ENCODE measurements around the gene AKAP6. TPM values are rescaled to one million over a fixed set of nuclear protein-coding genes. Genes with fewer than 3 reads are reported as not detected.

The AKAP6 gene
- total RNA-seq, 1 donor from 2014 or later: 0.53 TPM

GRCh38 chr14:32841698-32842097 lies 512.6 kb downstream of the AKAP6 start:
- H3K9me3 Mint-ChIP-seq: no peaks in the 10 kb centered on the region
- POLR2A ChIA-PET: no interaction called here
- intact Hi-C loops (cut with micrococcal nuclease): no loop called here
- H3K27me3 Mint-ChIP-seq: no peaks in the 10 kb centered on the region
- H3K4me3 Mint-ChIP-seq: no peak overlapping the region
- CTCF ChIA-PET: no interaction called here
- no peaks in the 10 kb centered on the region for H3K36me3 Mint-ChIP-seq (ENCODE audit: low read depth)
- TF ChIP-seq, protein P1, sequence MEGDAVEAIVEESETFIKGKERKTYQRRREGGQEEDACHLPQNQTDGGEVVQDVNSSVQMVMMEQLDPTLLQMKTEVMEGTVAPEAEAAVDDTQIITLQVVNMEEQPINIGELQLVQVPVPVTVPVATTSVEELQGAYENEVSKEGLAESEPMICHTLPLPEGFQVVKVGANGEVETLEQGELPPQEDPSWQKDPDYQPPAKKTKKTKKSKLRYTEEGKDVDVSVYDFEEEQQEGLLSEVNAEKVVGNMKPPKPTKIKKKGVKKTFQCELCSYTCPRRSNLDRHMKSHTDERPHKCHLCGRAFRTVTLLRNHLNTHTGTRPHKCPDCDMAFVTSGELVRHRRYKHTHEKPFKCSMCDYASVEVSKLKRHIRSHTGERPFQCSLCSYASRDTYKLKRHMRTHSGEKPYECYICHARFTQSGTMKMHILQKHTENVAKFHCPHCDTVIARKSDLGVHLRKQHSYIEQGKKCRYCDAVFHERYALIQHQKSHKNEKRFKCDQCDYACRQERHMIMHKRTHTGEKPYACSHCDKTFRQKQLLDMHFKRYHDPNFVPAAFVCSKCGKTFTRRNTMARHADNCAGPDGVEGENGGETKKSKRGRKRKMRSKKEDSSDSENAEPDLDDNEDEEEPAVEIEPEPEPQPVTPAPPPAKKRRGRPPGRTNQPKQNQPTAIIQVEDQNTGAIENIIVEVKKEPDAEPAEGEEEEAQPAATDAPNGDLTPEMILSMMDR (IDR thresholded peaks at IDR 0.05): no peak
- DNase-seq (no peak), ATAC-seq (ENCODE audit: low read depth) (no peak)
- H3K27ac Mint-ChIP-seq: no peak overlapping the region
- H3K4me1 Mint-ChIP-seq: no peaks in the 10 kb centered on the region

GRCh38 chr14:32846821-32847365 lies 517.8 kb downstream of the AKAP6 start:
- no peaks in the 10 kb centered on the region for H3K27me3 Mint-ChIP-seq
- H3K9me3 Mint-ChIP-seq: peaks cover 3% of the 10 kb centered on the region
- TF ChIP-seq, protein P1 (IDR thresholded peaks at IDR 0.05): no peak
- DNase-seq: no peak
- no peak overlapping the region for H3K4me3 Mint-ChIP-seq
- no peaks in the 10 kb centered on the region for H3K4me1 Mint-ChIP-seq
- H3K27ac Mint-ChIP-seq: no peak overlapping the region
- CTCF ChIA-PET: no interaction called here
- POLR2A ChIA-PET: no interaction called here
- no peaks in the 10 kb centered on the region for H3K36me3 Mint-ChIP-seq (ENCODE audit: low read depth)
- intact Hi-C loops (cut with micrococcal nuclease): no loop called here
- no peak for ATAC-seq (ENCODE audit: low read depth)

GRCh38 chr14:32847867-32848266 lies 518.8 kb downstream of the AKAP6 start:
- no peaks in the 10 kb centered on the region for H3K36me3 Mint-ChIP-seq (ENCODE audit: low read depth)
- no peak overlapping the region for H3K4me3 Mint-ChIP-seq
- H3K4me1 Mint-ChIP-seq: no peaks in the 10 kb centered on the region
- TF ChIP-seq, protein P1 (IDR thresholded peaks at IDR 0.05): no peak
- ChIA-PET CTCF (no interaction called here), POLR2A (no interaction called here)
- no peak for ATAC-seq (ENCODE audit: low read depth)
- H3K27me3 Mint-ChIP-seq: no peaks in the 10 kb centered on the region
- intact Hi-C loops (cut with micrococcal nuclease): no loop called here
- no peak for DNase-seq
- H3K9me3 Mint-ChIP-seq: peaks cover 3% of the 10 kb centered on the region
- H3K27ac Mint-ChIP-seq: no peak overlapping the region

DNA sequence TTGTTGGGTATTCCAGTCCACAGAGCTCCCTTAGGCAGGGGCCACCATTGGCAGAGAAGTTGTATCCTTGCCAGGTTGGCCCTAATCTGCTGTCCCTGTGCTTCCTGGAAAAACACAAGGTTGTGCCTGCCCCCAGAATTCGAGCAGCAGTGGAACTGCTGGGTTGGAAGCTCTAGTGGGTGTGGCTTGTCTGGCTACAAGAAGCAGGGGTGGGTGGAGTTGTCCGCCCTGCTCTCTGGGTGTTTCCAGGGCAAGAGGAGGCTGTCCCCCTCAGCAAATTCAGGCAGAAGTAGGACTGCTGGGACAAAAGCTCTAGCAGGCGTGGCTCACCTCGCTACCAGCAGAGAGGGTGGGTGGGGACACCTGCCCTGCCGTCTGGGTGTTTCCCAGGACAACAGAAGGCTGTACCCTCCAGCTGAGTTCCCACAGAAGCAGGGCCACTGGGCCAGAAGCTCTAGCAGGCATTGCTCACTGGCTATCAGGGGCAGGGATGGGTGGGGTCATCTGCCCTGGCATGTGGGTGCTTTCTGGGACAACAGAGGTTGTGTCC lies 536.8 kb downstream of the AKAP6 start:
- CTCF ChIA-PET: no interaction called here
- H3K4me1 Mint-ChIP-seq: no peaks in the 10 kb centered on the region
- no peaks in the 10 kb centered on the region for H3K27me3 Mint-ChIP-seq
- no peak overlapping the region for H3K27ac Mint-ChIP-seq
- H3K36me3 Mint-ChIP-seq (ENCODE audit: low read depth): no peaks in the 10 kb centered on the region
- POLR2A ChIA-PET: no interaction called here
- H3K4me3 Mint-ChIP-seq: no peak overlapping the region
- intact Hi-C loops (cut with micrococcal nuclease): no loop called here
- DNase-seq (no peak), ATAC-seq (ENCODE audit: low read depth) (no peak)
- TF ChIP-seq, protein P1 (IDR thresholded peaks at IDR 0.05): no peak
- peaks cover 8% of the 10 kb centered on the region for H3K9me3 Mint-ChIP-seq

DNA sequence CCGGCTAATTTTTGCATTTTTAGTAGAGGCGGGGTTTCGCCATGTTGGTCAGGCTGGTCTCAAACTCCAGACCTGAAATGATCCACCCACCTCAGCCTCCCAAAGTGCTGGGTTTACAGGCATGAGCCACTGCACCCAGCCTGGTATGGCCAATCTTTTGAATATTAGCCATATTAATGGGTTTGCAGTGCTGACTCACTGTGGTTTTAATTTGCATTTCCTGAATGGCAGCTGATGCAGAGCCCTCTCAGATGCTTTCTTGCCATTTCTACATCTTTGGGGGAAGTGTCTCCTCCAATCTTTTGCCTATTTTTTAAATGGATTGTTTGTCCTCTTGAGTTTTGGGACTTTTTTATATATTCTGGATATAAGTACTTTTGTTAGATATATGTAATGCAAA lies 554.1 kb downstream of the AKAP6 start:
- DNase-seq (no peak), ATAC-seq (ENCODE audit: low read depth) (no peak)
- intact Hi-C loops (cut with micrococcal nuclease): no loop called here
- Mint-ChIP-seq H3K9me3 (no peaks in the 10 kb centered on the region), H3K27ac (no peak overlapping the region), H3K4me1 (no peaks in the 10 kb centered on the region), H3K27me3 (no peaks in the 10 kb centered on the region), H3K4me3 (no peak overlapping the region), H3K36me3 (ENCODE audit: low read depth) (no peaks in the 10 kb centered on the region)
- TF ChIP-seq, protein P1 (IDR thresholded peaks at IDR 0.05): no peak
- ChIA-PET POLR2A (no interaction called here), CTCF (no interaction called here)

Other genes with a start within 250 kb of the AKAP6 start
- not detected in 2 replicates for gene RNU6-7, start 127.3 kb upstream of the AKAP6 start, total RNA-seq
- not detected in 2 replicates for gene RNU6-8, start 126.0 kb upstream of the AKAP6 start, total RNA-seq